ENCODE measurements around the gene TRERF1.

The TRERF1 gene

DNA sequence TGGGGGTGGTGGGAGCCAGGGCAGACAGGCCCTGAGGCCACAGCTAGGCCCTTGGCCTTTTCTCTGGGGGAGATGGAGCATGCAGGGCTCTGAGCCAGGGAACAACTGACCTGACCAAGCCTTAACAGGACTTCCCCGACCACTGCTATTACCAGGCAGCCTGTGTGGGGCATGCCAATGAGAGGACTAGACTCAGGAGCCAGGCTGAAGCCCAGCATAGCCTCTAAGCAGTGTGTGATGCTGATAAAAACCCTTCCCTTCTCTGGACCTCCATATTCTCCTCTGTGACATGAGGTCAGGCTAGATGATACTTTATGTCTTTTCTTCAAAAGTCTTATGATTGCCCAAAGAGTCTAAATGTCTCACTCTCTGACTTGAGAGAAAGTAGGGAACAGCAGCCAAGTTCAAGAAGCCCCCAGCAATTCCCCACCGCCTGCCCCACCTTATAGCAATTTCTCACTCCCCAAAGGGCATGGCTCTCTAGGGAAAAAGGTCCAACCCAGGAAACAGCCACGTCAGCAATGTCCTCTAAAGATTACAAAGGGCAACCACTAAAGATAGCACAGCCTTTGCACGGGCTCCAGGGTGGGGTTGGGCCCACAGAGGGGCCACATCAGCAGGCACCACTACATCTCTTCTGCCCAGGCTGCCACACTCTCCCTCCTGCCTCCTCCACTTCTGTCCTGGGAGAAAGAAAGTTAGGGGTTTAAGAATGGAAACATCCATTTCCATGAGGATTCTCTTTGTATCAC is 71.3 kb downstream of the TRERF1 start (continued):
- TF ChIP-seq ZNF70 (CRISPR knock-in tag; IDR thresholded peaks at IDR 0.05) = no peak
- TF ChIP-seq OSR1 (CRISPR knock-in tag; IDR thresholded peaks at IDR 0.05) = no peak
- TF ChIP-seq, protein P1, sequence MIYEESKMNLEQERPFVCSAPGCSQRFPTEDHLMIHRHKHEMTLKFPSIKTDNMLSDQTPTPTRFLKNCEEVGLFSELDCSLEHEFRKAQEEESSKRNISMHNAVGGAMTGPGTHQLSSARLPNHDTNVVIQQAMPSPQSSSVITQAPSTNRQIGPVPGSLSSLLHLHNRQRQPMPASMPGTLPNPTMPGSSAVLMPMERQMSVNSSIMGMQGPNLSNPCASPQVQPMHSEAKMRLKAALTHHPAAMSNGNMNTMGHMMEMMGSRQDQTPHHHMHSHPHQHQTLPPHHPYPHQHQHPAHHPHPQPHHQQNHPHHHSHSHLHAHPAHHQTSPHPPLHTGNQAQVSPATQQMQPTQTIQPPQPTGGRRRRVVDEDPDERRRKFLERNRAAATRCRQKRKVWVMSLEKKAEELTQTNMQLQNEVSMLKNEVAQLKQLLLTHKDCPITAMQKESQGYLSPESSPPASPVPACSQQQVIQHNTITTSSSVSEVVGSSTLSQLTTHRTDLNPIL (CRISPR knock-in tag; IDR thresholded peaks at IDR 0.05; ENCODE audit: low read depth) = no peak
- no peak for TF ChIP-seq SNAI2 (CRISPR knock-in tag; IDR thresholded peaks at IDR 0.05)
- TF ChIP-seq ZNF8 (CRISPR knock-in tag; IDR thresholded peaks at IDR 0.05) = no peak
- no peak for TF ChIP-seq PPARA (CRISPR knock-in tag; IDR thresholded peaks at IDR 0.05; ENCODE audit: borderline replicate concordance)

DNA sequence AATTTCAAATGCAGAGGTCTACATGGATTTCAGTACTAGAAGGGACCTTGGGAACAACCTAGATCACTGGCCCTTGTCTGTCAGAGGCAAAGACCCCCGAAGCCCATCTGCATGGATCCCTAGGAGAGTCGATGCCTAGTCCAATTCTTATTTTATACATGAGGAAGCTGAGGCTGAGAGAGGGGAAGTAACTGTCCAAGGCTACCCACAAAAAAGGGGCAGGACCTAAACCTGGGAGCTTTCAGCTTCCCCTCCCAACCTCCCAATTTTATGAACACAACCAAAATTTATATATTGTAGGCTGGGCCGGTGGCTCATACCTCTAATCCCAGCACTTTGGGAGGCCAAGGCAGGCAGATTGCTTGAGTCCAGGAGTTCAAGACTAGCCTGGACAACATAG is 73.2 kb downstream of the TRERF1 start:
- TF ChIP-seq ZNF565 (CRISPR knock-in tag; conservative IDR thresholded peaks at IDR 0.05; ENCODE audit: low read depth) = no peak
- TF ChIP-seq, protein P1 (CRISPR knock-in tag; IDR thresholded peaks at IDR 0.05; ENCODE audit: low read depth) = no peak
- TF ChIP-seq, protein P2, sequence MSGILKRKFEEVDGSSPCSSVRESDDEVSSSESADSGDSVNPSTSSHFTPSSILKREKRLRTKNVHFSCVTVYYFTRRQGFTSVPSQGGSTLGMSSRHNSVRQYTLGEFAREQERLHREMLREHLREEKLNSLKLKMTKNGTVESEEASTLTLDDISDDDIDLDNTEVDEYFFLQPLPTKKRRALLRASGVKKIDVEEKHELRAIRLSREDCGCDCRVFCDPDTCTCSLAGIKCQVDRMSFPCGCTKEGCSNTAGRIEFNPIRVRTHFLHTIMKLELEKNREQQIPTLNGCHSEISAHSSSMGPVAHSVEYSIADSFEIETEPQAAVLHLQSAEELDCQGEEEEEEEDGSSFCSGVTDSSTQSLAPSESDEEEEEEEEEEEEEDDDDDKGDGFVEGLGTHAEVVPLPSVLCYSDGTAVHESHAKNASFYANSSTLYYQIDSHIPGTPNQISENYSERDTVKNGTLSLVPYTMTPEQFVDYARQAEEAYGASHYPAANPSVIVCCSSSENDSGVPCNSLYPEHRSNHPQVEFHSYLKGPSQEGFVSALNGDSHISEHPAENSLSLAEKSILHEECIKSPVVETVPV (CRISPR knock-in tag; IDR thresholded peaks at IDR 0.05) = no peak
- no peak for TF ChIP-seq POU6F1 (CRISPR knock-in tag; IDR thresholded peaks at IDR 0.05; ENCODE audit: borderline replicate concordance, low read depth)
- TF ChIP-seq RARB (CRISPR knock-in tag; IDR thresholded peaks at IDR 0.05) = no peak
- no peak for TF ChIP-seq PPARA (CRISPR knock-in tag; IDR thresholded peaks at IDR 0.05; ENCODE audit: borderline replicate concordance)
- no peak for TF ChIP-seq ZFP3 (CRISPR knock-in tag; IDR thresholded peaks at IDR 0.05)
- no peak for ATAC-seq

GRCh38 chr6:42378125-42378524 is 73.6 kb downstream of the TRERF1 start:
- no peak for ATAC-seq
- TF ChIP-seq, protein P2 (CRISPR knock-in tag; IDR thresholded peaks at IDR 0.05) = no peak
- TF ChIP-seq ZNF8 (CRISPR knock-in tag; IDR thresholded peaks at IDR 0.05) = no peak
- no peak for TF ChIP-seq ZFP30 (CRISPR knock-in tag; IDR thresholded peaks at IDR 0.05)
- TF ChIP-seq, protein P1 (CRISPR knock-in tag; IDR thresholded peaks at IDR 0.05; ENCODE audit: low read depth) = no peak
- TF ChIP-seq OSR1 (CRISPR knock-in tag; IDR thresholded peaks at IDR 0.05) = no peak
- no peak for TF ChIP-seq TCF4 (CRISPR knock-in tag; IDR thresholded peaks at IDR 0.05; ENCODE audit: borderline replicate concordance)
- TF ChIP-seq SNAI2 (CRISPR knock-in tag; IDR thresholded peaks at IDR 0.05) = no peak
- TF ChIP-seq ARNTL (CRISPR knock-in tag; IDR thresholded peaks at IDR 0.05; ENCODE audit: borderline replicate concordance, low read depth) = no peak
- no peak for TF ChIP-seq TSHZ2 (CRISPR knock-in tag; IDR thresholded peaks at IDR 0.05)
- TF ChIP-seq GLIS3 (CRISPR knock-in tag; IDR thresholded peaks at IDR 0.05) = no peak
- TF ChIP-seq POU6F1 (CRISPR knock-in tag; IDR thresholded peaks at IDR 0.05; ENCODE audit: borderline replicate concordance, low read depth) = no peak
- TF ChIP-seq, protein P3, sequence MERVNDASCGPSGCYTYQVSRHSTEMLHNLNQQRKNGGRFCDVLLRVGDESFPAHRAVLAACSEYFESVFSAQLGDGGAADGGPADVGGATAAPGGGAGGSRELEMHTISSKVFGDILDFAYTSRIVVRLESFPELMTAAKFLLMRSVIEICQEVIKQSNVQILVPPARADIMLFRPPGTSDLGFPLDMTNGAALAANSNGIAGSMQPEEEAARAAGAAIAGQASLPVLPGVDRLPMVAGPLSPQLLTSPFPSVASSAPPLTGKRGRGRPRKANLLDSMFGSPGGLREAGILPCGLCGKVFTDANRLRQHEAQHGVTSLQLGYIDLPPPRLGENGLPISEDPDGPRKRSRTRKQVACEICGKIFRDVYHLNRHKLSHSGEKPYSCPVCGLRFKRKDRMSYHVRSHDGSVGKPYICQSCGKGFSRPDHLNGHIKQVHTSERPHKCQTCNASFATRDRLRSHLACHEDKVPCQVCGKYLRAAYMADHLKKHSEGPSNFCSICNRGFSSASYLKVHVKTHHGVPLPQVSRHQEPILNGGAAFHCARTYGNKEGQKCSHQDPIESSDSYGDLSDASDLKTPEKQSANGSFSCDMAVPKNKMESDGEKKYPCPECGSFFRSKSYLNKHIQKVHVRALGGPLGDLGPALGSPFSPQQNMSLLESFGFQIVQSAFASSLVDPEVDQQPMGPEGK (CRISPR knock-in tag; IDR thresholded peaks at IDR 0.05; ENCODE audit: borderline replicate concordance) = no peak
- no peak for TF ChIP-seq PPARA (CRISPR knock-in tag; IDR thresholded peaks at IDR 0.05; ENCODE audit: borderline replicate concordance)
